Measurements from ENCODE around the gene SFN. TPM values are rescaled to one million over a fixed set of nuclear protein-coding genes. Genes with fewer than 3 reads are reported as not detected.
A peak's percentile ranks its signal among the peaks of the same experiment; 100 is the strongest.

The SFN gene
- total and polyA plus RNA-seq, 2 of the 4 experiments (the other 2 are of a cell fraction), result 0.18 to 0.34 TPM

DNA sequence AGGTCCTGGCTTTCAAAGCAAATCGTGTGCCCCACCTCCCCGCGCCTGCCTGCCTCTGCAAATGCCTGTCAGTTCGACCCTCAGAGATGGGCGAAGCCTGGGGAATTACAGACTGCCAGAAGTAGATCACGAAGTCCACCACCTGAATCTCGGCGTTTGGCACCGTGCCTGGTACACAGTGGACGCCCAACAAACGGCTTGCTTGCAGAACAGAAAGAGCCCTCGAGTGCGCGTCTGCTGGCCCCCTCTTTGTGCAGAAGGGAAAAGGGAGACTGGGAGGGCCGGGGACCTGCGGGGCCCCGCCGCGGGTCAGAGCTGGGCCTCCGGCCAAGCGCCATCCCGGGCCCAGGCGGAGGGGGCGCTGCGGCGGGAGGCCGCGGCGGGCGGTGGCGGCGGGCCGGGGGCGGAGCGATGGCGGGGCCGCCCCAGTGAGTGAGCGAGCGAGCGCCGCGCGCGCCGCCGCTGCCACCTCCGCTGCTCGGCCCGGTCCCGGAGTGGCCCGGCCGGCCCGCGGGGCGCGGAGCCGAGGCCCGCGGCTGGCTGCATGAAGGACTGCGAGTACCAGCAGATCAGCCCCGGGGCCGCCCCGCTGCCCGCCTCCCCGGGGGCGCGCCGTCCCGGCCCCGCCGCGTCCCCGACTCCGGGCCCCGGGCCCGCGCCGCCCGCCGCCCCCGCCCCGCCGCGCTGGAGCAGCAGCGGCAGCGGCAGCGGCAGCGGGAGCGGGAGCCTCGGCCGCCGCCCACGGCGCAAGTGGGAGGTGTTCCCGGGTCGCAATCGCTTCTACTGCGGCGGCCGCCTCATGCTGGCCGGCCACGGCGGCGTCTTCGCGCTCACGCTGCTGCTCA, 36.5 kb upstream of the SFN start, which contains the start of gene ZDHHC18:
Gene ZDHHC18, plus strand, starts transcription at position 428 of the 845 bp plus-strand sequence. Its CDS starts 117 bp downstream, at position 545.
- Histone ChIP-seq H2AK5ac (ENCODE audit: low read depth, low read length) (peak within 1 kb of the TSS; percentile 72), H3K56ac (ENCODE audit: extremely low read depth, insufficient read depth, low read length) (0 out of 2 replicates have a peak within 1 kb of the TSS, but pooled peaks have one; percentile 22), H2AFZ (replicated peaks; ENCODE audit: low read length, poor library complexity) (peak within 1 kb of the TSS; percentile 92), H4K5ac (ENCODE audit: low read depth, low read length) (peak within 1 kb of the TSS; percentile 44), H3K27me3 (ENCODE audit: control insufficient read depth, insufficient read depth, low read length) (no peaks in the 10 kb centered on the region), H4K20me1 (ENCODE audit: insufficient read depth, low read length) (peaks cover 34% of the 10 kb centered on the region), H2BK120ac (ENCODE audit: low read depth, low read length) (peak within 1 kb of the TSS; percentile 69), H3K27ac (ENCODE audit: insufficient read depth, low read length) (peak within 1 kb of the TSS; percentile 53), H3K79me1 (ENCODE audit: low read depth in 1 of 2, low read length in 2 of 2) (peaks cover 27 to 46% of the 10 kb centered on the region in 2 experiments), H4K8ac (ENCODE audit: low read depth in 2 of 2, low read length in 2 of 2) (peak within 1 kb of the TSS; percentile 81 to 87), H3K36me3 (ENCODE audit: control insufficient read depth, insufficient read depth, low read length) (peaks cover 6% of the 10 kb centered on the region; the same call in 1 of the 2 replicates), H2BK5ac (ENCODE audit: low read depth, low read length, poor library complexity, severe bottlenecking) (peak within 1 kb of the TSS; percentile 47), H3K14ac (replicated peaks; ENCODE audit: low read depth, low read length) (peak within 1 kb of the TSS; percentile 33), H2BK15ac (ENCODE audit: low read depth, low read length) (no peak within 1 kb of the TSS; the same call in 2 of the 3 replicates), H4K91ac (ENCODE audit: insufficient read depth, low read depth, low read length) (peak within 1 kb of the TSS; percentile 22), H2BK20ac (ENCODE audit: low read depth, low read length) (no peak within 1 kb of the TSS; the same call in 1 of the 2 replicates), H3K9me1 (ENCODE audit: insufficient read depth, low read length) (peaks cover 5% of the 10 kb centered on the region), H3K4ac (ENCODE audit: low read depth, low read length) (peak within 1 kb of the TSS; percentile 53), H3K4me2 (ENCODE audit: low read depth, low read length) (peak within 1 kb of the TSS; percentile 99), H3K23ac (ENCODE audit: low read depth, low read length) (peak within 1 kb of the TSS; percentile 61), H2AK9ac (replicated peaks; ENCODE audit: low read depth, low read length, poor library complexity) (peak within 1 kb of the TSS; percentile 77), H3K4me1 (ENCODE audit: control insufficient read depth, insufficient read depth, low read length) (peaks cover 19% of the 10 kb centered on the region), H3K18ac (ENCODE audit: low read depth, low read length) (peak within 1 kb of the TSS; percentile 6), H3K4me3 (ENCODE audit: insufficient read depth, low read depth, low read length) (peak within 1 kb of the TSS; percentile 50), H3K9me3 (ENCODE audit: control insufficient read depth, insufficient read depth, low read length) (no peaks in the 10 kb centered on the region), H3K9ac (ENCODE audit: low read depth, low read length) (peak within 1 kb of the TSS; percentile 74)
- DNase-seq, result peak; percentile 33
- peak; percentile 68 for TF ChIP-seq CTCF (conservative IDR thresholded peaks at IDR 0.05; ENCODE audit: low read depth, low read length)
- no peak for TF ChIP-seq ELK1 (IDR thresholded peaks at IDR 0.05; ENCODE audit: borderline replicate concordance, low read depth, low read length)
- TF ChIP-seq MAZ (IDR thresholded peaks at IDR 0.05; ENCODE audit: borderline replicate concordance, low read depth, low read length), result peak; percentile 78; the same call in 1 of the 2 replicates
- TF ChIP-seq MXI1 (IDR thresholded peaks at IDR 0.05; ENCODE audit: borderline replicate concordance, low read depth, low read length), result 0 out of 2 replicates have a peak, but pooled peaks have one; percentile 49
- dilution Hi-C loops (cut with HindIII; ENCODE audit: low sequenced_read_pairs, unreplicated experiment), result no loop called here
- ATAC-seq (ENCODE audit: low read depth), result peak; percentile 94
- intact Hi-C loops (cut with micrococcal nuclease), result no loop called here
- ChIA-PET CTCF (no interaction called here), POLR2A (ENCODE audit: unreplicated experiment) (interaction anchor here (0.6 kb wide), 1 partner anchor 35 kb away, joined by 3 read pairs; no protein-coding TSS in a partner anchor)
- in situ Hi-C loops (cut with MboI; ENCODE audit: low sequenced_read_pairs), result no loop called here
- WGBS, 2 experiments (ENCODE audit: extremely low coverage in 2 of 2, insufficient read length in 1 of 2), result 3% methylated on average over 18 of the region's 107 CpGs; no CpG with 5 or more reads in 1 of the 2 experiments
- BruUV-seq (replicated peaks), result no TSS peak
